ENCODE results near the gene MND1.

- TF ChIP-seq POLR2AphosphoS5 (IDR thresholded peaks at IDR 0.05; ENCODE audit: low read depth, low read length), result no peak
- TF ChIP-seq REST (IDR thresholded peaks at IDR 0.05; ENCODE audit: insufficient read depth in 1 of 2, low read depth in 2 of 2, low read length in 2 of 2), result no peak
- no peak for TF ChIP-seq SIN3A (IDR thresholded peaks at IDR 0.05; ENCODE audit: borderline replicate concordance, insufficient read depth, low read length)
- TF ChIP-seq TAF1 (IDR thresholded peaks at IDR 0.05; ENCODE audit: borderline replicate concordance, insufficient read depth, low read length), result no peak
- TF ChIP-seq FOXP2 (optimal IDR thresholded peaks at IDR 0.05; ENCODE audit: borderline replicate concordance, extremely low read depth, extremely low read length, insufficient read depth), result no peak
Observed at GRCh38 chr4:153341575-153342090, 2.9 kb upstream of the MND1 start.
